ENCODE results near the gene CPAMD8. TPM values are rescaled to one million over a fixed set of nuclear protein-coding genes. Genes with fewer than 3 reads are reported as not detected.
A peak's percentile ranks its signal among the peaks of the same experiment; 100 is the strongest.

CPAMD8 gene
- total and polyA plus RNA-seq, 2 of the 8 experiments (the other 6 are each of a cell fraction or from before 2014, with no cell fraction given), result 6.1 to 9.2 TPM

GRCh38 chr19:16896146-16897028, 130.2 kb downstream of the CPAMD8 start:
- H2AFZ ChIP-seq (ENCODE audit: low read length), result no peak overlapping the region; the same call in 1 of the 2 replicates
- H4K20me1 ChIP-seq (replicated peaks in 1 of 2; ENCODE audit: control insufficient read depth in 1 of 2, insufficient read depth in 2 of 2, low read length in 2 of 2), result no peaks in the 10 kb centered on the region
- H3K23ac ChIP-seq (ENCODE audit: insufficient read length), result no peak overlapping the region
- H3K23me2 ChIP-seq (ENCODE audit: low read depth, low read length), result peaks cover 12% of the 10 kb centered on the region; the same call in 1 of the 2 replicates
- peak overlapping the region; percentile 91 for H4K8ac ChIP-seq (ENCODE audit: extremely low read depth, insufficient read depth, low read length)
- ChIA-PET CTCF (ENCODE audit: partially characterized antibody) (no interaction called here), POLR2A (ENCODE audit: partially characterized antibody) (interaction anchor here (0.6 to 1.0 kb wide), 2 partner anchors 71 to 92 kb away, joined by 3 to 5 read pairs; no protein-coding TSS in a partner anchor)
- no peak overlapping the region for H3K56ac ChIP-seq (replicated peaks; ENCODE audit: insufficient read length, low read depth, low read length)
- no peak overlapping the region for H4K91ac ChIP-seq (replicated peaks; ENCODE audit: insufficient read length, low read length)
- no peak overlapping the region for H2BK120ac ChIP-seq (replicated peaks; ENCODE audit: low read depth, low read length)
- H2AK5ac ChIP-seq (ENCODE audit: low read depth, low read length), result no peak overlapping the region
- 5% methylated on average over 8 of the region's 66 CpGs; no CpG with 5 or more reads in 1 of the 2 experiments for WGBS, 2 experiments (ENCODE audit: extremely low coverage in 1 of 2, insufficient coverage in 1 of 2, insufficient read length in 1 of 2, insufficient replicate concordance in 2 of 2, low coverage in 1 of 2, low lambda C conversion rate in 2 of 2, missing lambda C conversion rate in 1 of 2)
- H3K9ac ChIP-seq (replicated peaks in 1 of 4; ENCODE audit: extremely low read depth in 1 of 4, low read depth in 3 of 4, low read length in 3 of 4), result peak overlapping the region in 1 of 4 experiments; percentile 27; a peak in 2 of 7 replicates
- no peaks in the 10 kb centered on the region for H3K9me3 ChIP-seq (ENCODE audit: insufficient read depth in 2 of 2, low read depth in 1 of 2, low read length in 1 of 2)
- H3K18ac ChIP-seq (ENCODE audit: extremely low read depth, low read length), result peak overlapping the region; percentile 71
- no peak overlapping the region for H2BK15ac ChIP-seq (ENCODE audit: low read length)
- no peak overlapping the region for H4K5ac ChIP-seq (ENCODE audit: insufficient read length, low read depth, low read length)
- no peak overlapping the region for H2BK5ac ChIP-seq (ENCODE audit: low read depth, low read length)
- peak overlapping the region; percentile 75 to 90 for H3K4me2 ChIP-seq (ENCODE audit: insufficient read depth in 1 of 2, low read depth in 2 of 2, low read length in 2 of 2)
- H3K4me3 ChIP-seq (ENCODE audit: extremely low read depth in 1 of 4, insufficient read depth in 2 of 4, low read depth in 3 of 4, low read length in 4 of 4), result peak overlapping the region; percentile 57 to 97 (median 66)
- peaks cover 0 to 3% (median 1%) of the 10 kb centered on the region in 4 experiments; a peak in 3 of 7 replicates for H3K4me1 ChIP-seq (replicated peaks in 1 of 4; ENCODE audit: control insufficient read depth in 3 of 4, insufficient read depth in 4 of 4, low read length in 3 of 4)
- H3K27me3 ChIP-seq (replicated peaks in 1 of 4; ENCODE audit: control insufficient read depth in 3 of 4, extremely low read depth in 1 of 4, insufficient read depth in 3 of 4, low read length in 3 of 4), result peaks cover 0 to 16% (median 8%) of the 10 kb centered on the region in 4 experiments; a peak in 5 of 7 replicates
- no peak overlapping the region for H3K14ac ChIP-seq (ENCODE audit: insufficient read length)
- DNase-seq (ENCODE audit: low read depth in 1 of 2, low spot score in 2 of 2) (peak in 1 of 2 experiments; percentile 80), FAIRE-seq (no peak)
- H3K79me1 ChIP-seq (ENCODE audit: low read depth, low read length), result no peaks in the 10 kb centered on the region
- no peak overlapping the region for H3K4ac ChIP-seq (replicated peaks; ENCODE audit: insufficient read length, low read depth, low read length)
- peak overlapping the region; percentile 75; the same call in 1 of the 2 replicates for H2BK12ac ChIP-seq (ENCODE audit: low read depth, low read length)
- H3K27ac ChIP-seq (ENCODE audit: low read depth, low read length), result no peak overlapping the region
- H3K79me2 ChIP-seq (ENCODE audit: control insufficient read depth in 1 of 2, insufficient read depth in 2 of 2, low read length in 2 of 2), result no peaks in the 10 kb centered on the region
- H2BK20ac ChIP-seq (ENCODE audit: low read length), result no peak overlapping the region
- H3K36me3 ChIP-seq (ENCODE audit: control insufficient read depth in 2 of 4, insufficient read depth in 4 of 4, low read length in 3 of 4), result no peaks in the 10 kb centered on the region
- no peak for TF ChIP-seq RFX5 (IDR thresholded peaks at IDR 0.05; ENCODE audit: borderline replicate concordance, low read depth, low read length)
- 0 out of 2 replicates have a peak, but pooled peaks have one; percentile 11 for TF ChIP-seq SP1 (IDR thresholded peaks at IDR 0.05; ENCODE audit: low read depth, low read length)
- no peak for TF ChIP-seq MAX (IDR thresholded peaks at IDR 0.05)
- TF ChIP-seq HDAC2 (IDR thresholded peaks at IDR 0.05; ENCODE audit: borderline replicate concordance in 1 of 2, low read depth in 2 of 2, low read length in 2 of 2), result no peak
- TF ChIP-seq CTCF (IDR thresholded peaks at IDR 0.05; ENCODE audit: control extremely low read depth in 1 of 3, insufficient read depth in 1 of 3, low read depth in 1 of 3, low read length in 3 of 3), result no peak
- peak; percentile 86 for TF ChIP-seq KDM4A (IDR thresholded peaks at IDR 0.05; ENCODE audit: low read depth, low read length, severe bottlenecking)

Data from H1 (cell line).